GM21576 (cell line): ENCODE measurements around the gene PTDSS2.

Experiments
- ATAC-seq: cut with Tn5 transposase; IDR thresholded peaks from one replicate; pipeline ENCODE4 v1.9.1; 2021; ENCODE audit warnings: mild to moderate bottlenecking, moderate library complexity; ENCODE audit not compliant: unreplicated experiment

Gene PTDSS2

GRCh38 chr11:521177-521688 lies 71.2 kb downstream of the PTDSS2 start:
- no peak for ATAC-seq

- ATAC-seq, result no peak
These were observed 76.1 kb downstream of the PTDSS2 start for GRCh38 chr11:526192-526591.

GRCh38 chr11:528166-528814 lies 78.2 kb downstream of the PTDSS2 start:
- no peak for ATAC-seq

GRCh38 chr11:528815-529727 lies 79.0 kb downstream of the PTDSS2 start:
- ATAC-seq, result no peak

- ATAC-seq, result no peak
These were observed 79.8 kb downstream of the PTDSS2 start for GRCh38 chr11:529728-530411.

- no peak for ATAC-seq
These were observed 81.1 kb downstream of the PTDSS2 start for GRCh38 chr11:530960-531831.

GRCh38 chr11:531919-532526 lies 81.9 kb downstream of the PTDSS2 start:
- no peak for ATAC-seq

GRCh38 chr11:532527-532985 lies 82.5 kb downstream of the PTDSS2 start:
- no peak for ATAC-seq

- ATAC-seq, result no peak
These were observed 83.0 kb downstream of the PTDSS2 start for GRCh38 chr11:532986-533585.

GRCh38 chr11:533586-534395 lies 83.7 kb downstream of the PTDSS2 start:
- ATAC-seq, result no peak

- ATAC-seq, result no peak
These were observed 84.5 kb downstream of the PTDSS2 start for GRCh38 chr11:534396-535209.

- ATAC-seq, result no peak
These were observed 85.1 kb downstream of the PTDSS2 start for GRCh38 chr11:535210-535518.

GRCh38 chr11:535519-536454 lies 85.7 kb downstream of the PTDSS2 start, which contains the start of gene HRAS:
TSS of gene HRAS (minus strand) at chr11:535576.
- ATAC-seq, result peak; percentile 63

- ATAC-seq, result peak; percentile 49
These were observed 87.0 kb downstream of the PTDSS2 start, which contains the start of gene LRRC56 for GRCh38 chr11:536841-537621. TSS of gene LRRC56 (plus strand) at chr11:537527. CDS start at chr11:540685, 3,158 bp downstream.

GRCh38 chr11:537622-538430 lies 87.7 kb downstream of the PTDSS2 start:
- ATAC-seq, result no peak
